Superior temporal gyrus (tissue), 1 donor: ENCODE measurements around the gene PRKRIP1.
"Not testable (repeated sequence)": the region's sequence is repeated elsewhere in the genome, so short reads cannot be mapped to it uniquely, and the experiment has no call there.

Experiments used
- DNase-seq: peaks from one replicate; pipeline ENCODE4 v3.0.0-alpha.2; 2016; ENCODE audit errors: extremely low spot score

The PRKRIP1 gene

GRCh38 chr7:102457352-102457924 is 61.3 kb downstream of the PRKRIP1 start:
- no peak for DNase-seq

DNA sequence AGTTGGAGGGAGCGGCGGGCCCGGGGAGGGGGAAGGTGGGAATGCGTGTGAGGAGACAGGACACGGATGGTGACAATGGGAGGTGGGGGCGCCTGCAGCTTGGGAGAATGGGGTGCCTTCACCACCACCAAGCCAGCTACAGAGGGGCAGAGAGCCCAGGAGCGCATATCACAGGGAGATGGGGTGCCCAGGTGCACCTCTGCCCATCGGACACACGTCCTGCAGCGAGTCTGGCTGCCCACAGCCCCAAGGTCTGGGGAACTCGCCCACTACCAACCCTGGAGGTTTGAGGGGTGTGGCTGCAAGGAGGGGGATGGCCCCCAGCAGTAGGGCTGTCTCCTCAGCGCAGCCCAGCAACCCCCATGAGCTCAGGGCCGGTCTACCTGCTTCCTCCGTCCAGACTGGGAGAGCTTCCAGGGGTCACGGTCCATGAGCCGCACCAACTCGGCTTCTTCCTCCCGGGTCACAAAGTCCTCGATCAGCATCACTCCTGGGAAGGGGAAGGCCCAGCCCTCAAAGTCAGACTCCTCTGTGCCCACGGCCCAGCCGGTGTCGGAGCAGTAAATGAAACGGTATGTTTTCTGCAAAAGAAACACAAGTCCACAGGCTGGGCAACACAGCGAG is 63.2 kb downstream of the PRKRIP1 start:
- DNase-seq = no peak

DNA sequence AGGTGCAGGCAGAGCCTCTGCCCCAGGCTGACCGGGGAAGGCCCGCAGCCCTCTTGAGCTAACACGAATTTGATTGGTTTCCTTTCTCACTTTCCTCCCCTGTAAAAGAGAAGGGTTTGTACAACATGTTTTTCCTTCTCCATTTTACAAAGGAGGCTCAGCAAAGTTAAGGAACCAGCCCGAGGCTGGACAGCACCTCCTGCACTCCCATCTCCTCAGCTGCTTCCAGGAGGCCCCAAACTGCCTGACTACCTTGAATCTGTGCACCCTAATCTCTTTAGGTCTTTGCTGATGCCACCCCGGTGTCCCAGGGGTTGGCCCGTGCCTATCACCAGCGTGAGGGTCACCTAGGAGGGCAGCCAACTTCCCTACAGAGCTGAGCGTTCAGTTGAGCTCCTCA is 64.3 kb downstream of the PRKRIP1 start:
- DNase-seq = no peak

GRCh38 chr7:102463841-102464576 is 67.8 kb downstream of the PRKRIP1 start:
- no peak for DNase-seq

DNA sequence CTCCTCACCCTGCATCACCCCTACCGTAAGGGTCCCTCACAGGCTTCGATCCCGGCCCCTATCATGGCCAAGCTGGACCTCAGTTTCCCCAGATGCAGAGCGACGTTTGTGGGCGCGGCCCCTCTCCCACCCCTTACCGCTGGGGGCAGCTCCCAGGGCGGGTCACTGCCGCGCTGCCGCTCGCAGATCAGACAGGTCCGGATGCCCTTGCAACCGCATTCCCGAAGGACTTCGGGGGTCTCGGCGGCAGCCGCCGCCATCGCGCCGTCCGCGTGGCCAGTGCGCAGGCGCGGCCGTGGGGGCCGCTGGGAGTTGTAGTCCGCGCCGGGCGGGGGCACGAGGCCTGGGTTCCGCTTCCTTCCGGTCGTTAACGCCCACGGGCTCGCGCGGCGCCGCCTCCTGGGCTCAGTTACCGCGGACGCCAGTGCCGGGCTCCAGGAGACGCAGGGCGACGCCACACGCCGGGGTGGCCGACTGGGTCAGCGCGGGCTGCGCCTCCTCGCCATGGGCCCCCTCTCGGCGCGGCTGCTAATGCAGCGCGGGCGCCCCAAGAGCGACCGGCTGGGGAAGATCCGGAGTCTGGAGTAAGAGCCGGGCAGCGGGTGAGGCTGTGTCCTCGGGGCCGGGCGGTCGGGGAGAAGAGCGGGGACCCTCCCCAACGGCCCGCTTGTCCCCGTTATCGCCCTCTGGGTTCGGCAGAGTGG is 68.6 kb downstream of the PRKRIP1 start, which contains the start of the genes ALKBH4 and LRWD1:
TSS of gene ALKBH4 (minus strand) at position 287 of the 704 bp plus-strand sequence. CDS start at position 260, 27 bp downstream.
TSS of gene LRWD1 (plus strand) at position 408 of the 704 bp plus-strand sequence. CDS start at position 505, 97 bp downstream.
- DNase-seq = peak; percentile 89

GRCh38 chr7:102466097-102466496 is 69.9 kb downstream of the PRKRIP1 start:
- DNase-seq = no peak

DNA sequence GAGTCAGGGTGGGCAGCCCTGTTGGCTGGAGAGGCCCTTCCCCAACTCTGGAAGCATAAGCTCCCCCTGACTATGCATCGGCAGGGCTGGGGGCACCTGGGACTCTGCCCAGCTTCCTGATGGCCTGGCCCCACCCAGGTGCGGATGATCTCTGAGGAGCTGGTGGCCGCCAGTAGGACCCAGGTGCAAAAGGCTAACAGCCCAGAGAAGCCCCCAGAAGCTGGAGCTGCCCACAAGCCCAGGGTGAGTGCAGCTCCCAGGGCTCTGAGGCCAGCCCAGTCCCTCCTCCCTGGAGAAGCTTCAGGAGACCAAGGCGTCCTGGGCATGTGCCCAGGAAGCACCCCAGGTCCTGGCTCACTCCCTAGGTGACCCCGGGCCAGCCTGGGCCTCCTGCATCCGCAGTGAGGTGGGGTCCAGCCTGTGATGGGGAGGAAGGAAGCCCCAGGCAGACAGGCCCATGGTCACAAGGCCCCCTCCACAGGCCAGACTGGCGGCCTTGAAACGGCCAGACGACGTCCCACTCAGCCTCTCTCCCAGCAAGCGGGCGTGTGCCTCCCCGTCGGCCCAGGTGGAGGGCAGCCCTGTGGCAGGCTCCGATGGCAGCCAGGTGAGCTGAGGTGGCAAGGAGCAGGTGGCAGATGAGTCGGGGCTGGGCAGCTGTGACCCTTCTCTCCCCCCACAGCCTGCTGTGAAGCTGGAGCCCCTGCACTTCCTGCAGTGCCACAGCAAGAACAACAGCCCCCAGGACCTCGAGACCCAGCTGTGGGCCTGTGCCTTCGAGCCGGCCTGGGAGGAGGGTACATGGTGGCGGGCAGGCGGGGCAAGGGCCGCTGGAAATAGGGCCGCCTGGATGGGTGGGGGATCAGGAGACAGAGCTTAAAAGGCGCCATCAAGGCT is 71.7 kb downstream of the PRKRIP1 start:
- no peak for DNase-seq

- DNase-seq = no peak
Observed at GRCh38 chr7:102468478-102469350, 72.6 kb downstream of the PRKRIP1 start.

DNA sequence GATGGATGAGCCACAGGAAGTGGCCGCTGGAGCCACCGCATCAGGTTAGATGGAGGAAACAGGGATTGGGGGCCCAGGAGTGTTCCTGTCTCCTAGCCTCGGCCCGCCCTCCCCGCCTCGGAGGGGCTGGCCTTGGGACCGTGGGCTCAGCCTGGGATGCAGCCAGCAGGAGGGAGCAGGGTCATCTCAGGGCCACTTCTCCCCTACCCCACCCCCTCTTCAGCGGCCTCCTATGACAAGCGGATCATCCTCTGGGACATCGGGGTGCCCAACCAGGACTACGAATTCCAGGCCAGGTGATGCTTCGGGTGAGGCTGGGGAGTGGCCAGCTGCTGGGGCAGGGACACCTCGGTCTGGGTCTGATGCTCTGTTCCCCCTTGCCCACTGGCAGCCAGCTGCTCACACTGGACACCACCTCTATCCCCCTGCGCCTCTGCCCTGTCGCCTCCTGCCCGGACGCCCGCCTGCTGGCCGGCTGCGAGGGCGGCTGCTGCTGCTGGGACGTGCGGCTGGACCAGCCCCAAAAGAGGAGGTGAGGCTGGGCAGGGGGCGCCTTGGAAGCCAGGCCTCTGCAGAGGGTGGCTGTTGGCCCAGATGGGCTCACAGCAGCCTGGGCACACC is 73.3 kb downstream of the PRKRIP1 start:
- no peak for DNase-seq

GRCh38 chr7:102469972-102470825 is 74.0 kb downstream of the PRKRIP1 start:
- DNase-seq = no peak

GRCh38 chr7:102471791-102472125 is 75.6 kb downstream of the PRKRIP1 start:
- no peak for DNase-seq

DNA sequence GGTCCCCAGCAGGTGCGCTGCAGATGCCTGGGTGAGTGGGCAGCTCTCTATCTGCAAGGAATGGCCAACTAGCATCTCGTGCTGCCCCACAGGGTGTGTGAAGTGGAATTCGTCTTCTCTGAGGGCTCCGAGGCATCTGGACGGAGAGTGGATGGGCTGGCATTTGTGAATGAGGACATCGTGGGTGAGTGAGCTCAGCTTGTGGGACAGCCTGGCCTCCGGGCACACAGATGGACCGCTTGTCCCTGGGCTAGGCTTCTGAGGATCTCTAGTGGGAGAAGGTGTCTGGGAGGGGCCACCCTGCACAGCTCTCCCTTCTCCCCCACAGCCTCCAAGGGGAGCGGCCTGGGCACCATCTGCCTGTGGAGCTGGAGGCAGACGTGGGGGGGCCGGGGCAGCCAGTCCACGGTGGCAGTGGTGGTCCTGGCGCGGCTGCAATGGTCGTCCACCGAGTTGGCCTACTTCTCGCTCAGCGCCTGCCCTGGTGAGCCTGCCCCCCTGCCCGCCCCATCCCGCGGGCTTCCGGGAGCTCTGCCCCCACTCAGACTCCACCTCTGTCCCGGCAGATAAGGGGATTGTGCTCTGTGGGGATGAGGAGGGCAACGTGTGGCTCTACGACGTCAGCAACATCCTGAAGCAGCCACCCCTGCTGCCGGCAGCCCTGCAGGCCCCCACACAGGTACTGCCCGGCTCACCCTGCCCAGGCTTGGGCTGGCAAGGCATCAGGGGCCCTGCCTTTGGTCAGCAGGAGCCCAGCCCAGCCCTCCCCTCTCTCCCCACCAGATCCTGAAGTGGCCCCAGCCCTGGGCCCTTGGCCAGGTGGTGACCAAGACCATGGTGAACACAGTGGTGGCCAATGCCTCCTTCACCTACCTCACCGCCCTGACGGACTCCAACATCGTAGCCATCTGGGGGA is 76.2 kb downstream of the PRKRIP1 start:
- no peak for DNase-seq

- DNase-seq = no peak
Observed at GRCh38 chr7:102473271-102473991, 77.3 kb downstream of the PRKRIP1 start.

- DNase-seq = not testable (repeated sequence)
Observed at GRCh38 chr7:102474116-102474515, 78.0 kb downstream of the PRKRIP1 start.

GRCh38 chr7:102474736-102475435 is 78.7 kb downstream of the PRKRIP1 start:
- DNase-seq = not testable (repeated sequence)
